ENCODE measurements around the gene TMEM204. TPM values are rescaled to one million over a fixed set of nuclear protein-coding genes. Genes with fewer than 3 reads are reported as not detected.

The TMEM204 gene
- total and polyA plus RNA-seq, 10 of the 15 experiments (the other 5 are each of a cell fraction or from before 2014, with no cell fraction given), result 0.05 to 0.30 (median 0.18) TPM; not detected in 7

DNA sequence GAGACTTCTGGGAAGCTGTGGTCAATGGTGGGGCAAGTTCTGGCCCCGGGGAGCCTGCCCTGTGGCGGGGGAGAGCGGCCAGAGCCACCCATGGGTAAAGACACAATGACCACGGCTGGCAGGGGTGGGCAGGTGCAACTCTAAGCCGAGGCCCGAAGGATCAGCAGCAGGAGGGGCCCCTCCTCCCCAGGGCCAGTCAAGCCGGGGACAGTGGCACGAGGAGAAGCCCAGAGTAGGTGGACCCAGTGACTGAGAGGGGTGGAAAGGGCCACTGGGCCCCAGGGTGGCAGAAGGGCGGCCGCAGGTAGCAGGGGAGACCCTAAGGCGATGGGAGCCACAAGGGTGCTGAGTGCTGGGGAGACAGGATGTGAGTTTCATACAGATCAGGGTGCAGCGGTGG lies 17.7 kb downstream of the TMEM204 start:
- in situ Hi-C loops (cut with MboI) (no loop called here), intact Hi-C loops (cut with micrococcal nuclease; ENCODE audit: unreplicated experiment) (no loop called here)
- DNase-seq (ENCODE audit: low read depth, low spot score), result no peak
- no peak for FAIRE-seq
- no peaks in the 10 kb centered on the region for H3K4me1 ChIP-seq (ENCODE audit: control insufficient read depth, insufficient read depth, low read length)
- H3K27ac ChIP-seq (ENCODE audit: control insufficient read depth, insufficient read depth), result no peak overlapping the region
- H3K36me3 ChIP-seq (ENCODE audit: control insufficient read depth in 2 of 2, insufficient read depth in 2 of 2, low read length in 1 of 2), result no peaks in the 10 kb centered on the region
- no TSS peak for BruUV-seq (replicated peaks)
- ChIA-PET RAD21 (ENCODE audit: unreplicated experiment) (no interaction called here), CTCF (no interaction called here), SMC1A (ENCODE audit: uncharacterized antibody, unreplicated experiment) (no interaction called here), POLR2A (no interaction called here)
- no peak overlapping the region for H2AFZ ChIP-seq (ENCODE audit: control insufficient read depth, low read depth, low read length)
- H3K9ac ChIP-seq (ENCODE audit: control insufficient read depth, insufficient read depth, low read length), result no peak overlapping the region
- H3K4me3 ChIP-seq, result no peak overlapping the region
- no peaks in the 10 kb centered on the region for H4K20me1 ChIP-seq (ENCODE audit: control insufficient read depth, insufficient read depth)
- H3K79me2 ChIP-seq (ENCODE audit: control insufficient read depth, insufficient read depth, low read length), result no peaks in the 10 kb centered on the region
- H3K4me2 ChIP-seq (ENCODE audit: control insufficient read depth, insufficient read depth), result no peak overlapping the region
- TF ChIP-seq RELA (IDR thresholded peaks at IDR 0.05; ENCODE audit: borderline replicate concordance, partially characterized antibody) (no peak), MYC (IDR thresholded peaks at IDR 0.05; ENCODE audit: insufficient read depth, insufficient read length, insufficient replicate concordance, low read length, severe bottlenecking) (no peak), ZNF24 (IDR thresholded peaks at IDR 0.05) (no peak), MYB (IDR thresholded peaks at IDR 0.05; ENCODE audit: borderline replicate concordance, low read depth, low read length) (no peak), MEF2B (IDR thresholded peaks at IDR 0.05; ENCODE audit: partially characterized antibody, poor library complexity, severe bottlenecking) (no peak)
- H3K27me3 ChIP-seq (replicated peaks in 1 of 2; ENCODE audit: control insufficient read depth in 2 of 2, insufficient read depth in 2 of 2, low read length in 1 of 2), result no peaks in the 10 kb centered on the region
- 41% methylated on average over 12 of the region's 12 CpGs for WGBS (ENCODE audit: insufficient coverage, insufficient replicate concordance, low lambda C conversion rate, missing lambda C conversion rate)
- H3K9me3 ChIP-seq (replicated peaks; ENCODE audit: control insufficient read depth, insufficient read depth, low read length), result no peaks in the 10 kb centered on the region
- ATAC-seq, result no peak

GRCh38 chr16:1552129-1552528 lies 18.7 kb downstream of the TMEM204 start:
- H3K9me3 ChIP-seq (replicated peaks; ENCODE audit: control insufficient read depth, insufficient read depth, low read length), result no peaks in the 10 kb centered on the region
- FAIRE-seq, result no peak
- no peak overlapping the region for H3K4me3 ChIP-seq
- H3K4me1 ChIP-seq (ENCODE audit: control insufficient read depth, insufficient read depth, low read length), result no peaks in the 10 kb centered on the region
- DNase-seq (ENCODE audit: low read depth, low spot score), result no peak
- H2AFZ ChIP-seq (ENCODE audit: control insufficient read depth, low read depth, low read length), result no peak overlapping the region
- ChIA-PET POLR2A (no interaction called here), CTCF (no interaction called here), SMC1A (ENCODE audit: uncharacterized antibody, unreplicated experiment) (no interaction called here), RAD21 (ENCODE audit: unreplicated experiment) (no interaction called here)
- in situ Hi-C loops (cut with MboI), result no loop called here
- no peak overlapping the region for H3K27ac ChIP-seq (ENCODE audit: control insufficient read depth, insufficient read depth)
- intact Hi-C loops (cut with micrococcal nuclease; ENCODE audit: unreplicated experiment), result no loop called here
- 57% methylated on average over 13 of the region's 15 CpGs for WGBS (ENCODE audit: insufficient coverage, insufficient replicate concordance, low lambda C conversion rate, missing lambda C conversion rate)
- no peak for ATAC-seq
- no peaks in the 10 kb centered on the region for H3K79me2 ChIP-seq (ENCODE audit: control insufficient read depth, insufficient read depth, low read length)
- no peak overlapping the region for H3K9ac ChIP-seq (ENCODE audit: control insufficient read depth, insufficient read depth, low read length)
- BruUV-seq (replicated peaks), result no TSS peak
- H3K4me2 ChIP-seq (ENCODE audit: control insufficient read depth, insufficient read depth), result no peak overlapping the region
- H4K20me1 ChIP-seq (ENCODE audit: control insufficient read depth, insufficient read depth), result no peaks in the 10 kb centered on the region
- no peaks in the 10 kb centered on the region for H3K36me3 ChIP-seq (ENCODE audit: control insufficient read depth in 2 of 2, insufficient read depth in 2 of 2, low read length in 1 of 2)
- H3K27me3 ChIP-seq (replicated peaks in 1 of 2; ENCODE audit: control insufficient read depth in 2 of 2, insufficient read depth in 2 of 2, low read length in 1 of 2), result no peaks in the 10 kb centered on the region
- TF ChIP-seq ZNF687 (IDR thresholded peaks at IDR 0.05) (no peak), EZH2 (IDR thresholded peaks at IDR 0.05; ENCODE audit: borderline replicate concordance, control insufficient read depth, low read depth, low read length) (no peak), SMAD1 (IDR thresholded peaks at IDR 0.05; ENCODE audit: low read depth, partially characterized antibody) (no peak), MTA2 (IDR thresholded peaks at IDR 0.05; ENCODE audit: low read depth) (no peak), SP1 (IDR thresholded peaks at IDR 0.05; ENCODE audit: low read depth, low read length) (no peak), SIN3A (IDR thresholded peaks at IDR 0.05; ENCODE audit: low read depth, low read length) (no peak), ZSCAN29 (IDR thresholded peaks at IDR 0.05) (no peak)
- TF ChIP-seq, protein P1, sequence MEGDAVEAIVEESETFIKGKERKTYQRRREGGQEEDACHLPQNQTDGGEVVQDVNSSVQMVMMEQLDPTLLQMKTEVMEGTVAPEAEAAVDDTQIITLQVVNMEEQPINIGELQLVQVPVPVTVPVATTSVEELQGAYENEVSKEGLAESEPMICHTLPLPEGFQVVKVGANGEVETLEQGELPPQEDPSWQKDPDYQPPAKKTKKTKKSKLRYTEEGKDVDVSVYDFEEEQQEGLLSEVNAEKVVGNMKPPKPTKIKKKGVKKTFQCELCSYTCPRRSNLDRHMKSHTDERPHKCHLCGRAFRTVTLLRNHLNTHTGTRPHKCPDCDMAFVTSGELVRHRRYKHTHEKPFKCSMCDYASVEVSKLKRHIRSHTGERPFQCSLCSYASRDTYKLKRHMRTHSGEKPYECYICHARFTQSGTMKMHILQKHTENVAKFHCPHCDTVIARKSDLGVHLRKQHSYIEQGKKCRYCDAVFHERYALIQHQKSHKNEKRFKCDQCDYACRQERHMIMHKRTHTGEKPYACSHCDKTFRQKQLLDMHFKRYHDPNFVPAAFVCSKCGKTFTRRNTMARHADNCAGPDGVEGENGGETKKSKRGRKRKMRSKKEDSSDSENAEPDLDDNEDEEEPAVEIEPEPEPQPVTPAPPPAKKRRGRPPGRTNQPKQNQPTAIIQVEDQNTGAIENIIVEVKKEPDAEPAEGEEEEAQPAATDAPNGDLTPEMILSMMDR (IDR thresholded peaks at IDR 0.05 in 2 of 3, conservative IDR thresholded peaks at IDR 0.05 in 1 of 3; ENCODE audit: control insufficient read depth in 2 of 3, extremely low read depth in 1 of 3, insufficient read depth in 1 of 3, low read depth in 3 of 3, low read length in 3 of 3), result no peak
